Natural killer cell (primary cell): ENCODE measurements around the gene HOXC6. TPM values are rescaled to one million over a fixed set of nuclear protein-coding genes. Genes with fewer than 3 reads are reported as not detected.

Experiments
- ATAC-seq, 3 donors: fragments of 150-1000 bp in 2 of 3; fragments of 200-7000 bp in 1 of 3; cut with Tn5 transposase; 1 replicate in 1 of 3; 2 replicates in 2 of 3; pipeline ENCODE4 v1.10.0; 2021; ENCODE audit warnings: mild to moderate bottlenecking in 2 of 3, moderate library complexity in 2 of 3
- DNase-seq, 2 donors: peaks; one replicate each; pipeline versions ENCODE4 v3.0.0 to v3.0.0-alpha.2; 2013 to 2021; ENCODE audit warnings: mixed read lengths in 1 of 2
- H3K27ac ChIP-seq: one replicate; pipeline ENCODE4 v1.5.1; 2013; ENCODE audit warnings: mild to moderate bottlenecking, low read length
- H3K27me3 ChIP-seq: one replicate; pipeline ENCODE4 v1.6.1; 2013; ENCODE audit warnings: low read length; ENCODE audit not compliant: control insufficient read depth, insufficient read depth
- H3K36me3 ChIP-seq: one replicate; pipeline ENCODE4 v1.6.1; 2013; ENCODE audit warnings: low read length; ENCODE audit not compliant: control insufficient read depth, insufficient read depth
- H3K4me1 ChIP-seq: one replicate; pipeline ENCODE4 v1.6.1; 2013; ENCODE audit warnings: low read length; ENCODE audit not compliant: control insufficient read depth, insufficient read depth
- H3K4me3 ChIP-seq: one replicate; pipeline ENCODE4 v1.5.1; 2013; ENCODE audit warnings: low read length
- H3K9me3 ChIP-seq: one replicate; pipeline ENCODE4 v1.6.1; 2013; ENCODE audit warnings: low read length; ENCODE audit not compliant: control insufficient read depth, insufficient read depth
- H3K27ac Mint-ChIP-seq, 2 donors: one replicate each; pipeline ENCODE4 v1.8.0; 2022; ENCODE audit warnings: mild to moderate bottlenecking in 2 of 2, mixed read lengths in 2 of 2, moderate library complexity in 1 of 2
- H3K27me3 Mint-ChIP-seq, 2 donors: one replicate each; pipeline ENCODE4 v1.8.0; 2022; ENCODE audit warnings: low read depth in 2 of 2, mixed read lengths in 2 of 2
- H3K36me3 Mint-ChIP-seq: one replicate; pipeline ENCODE4 v1.8.0; 2022; ENCODE audit warnings: mixed read lengths
- H3K4me1 Mint-ChIP-seq, 2 donors: one replicate each; pipeline ENCODE4 v1.8.0; 2022; ENCODE audit warnings: mixed read lengths in 2 of 2
- H3K4me3 Mint-ChIP-seq: one replicate; pipeline ENCODE4 v1.8.0; 2022; ENCODE audit warnings: mild to moderate bottlenecking, moderate library complexity, mixed read lengths
- H3K9me3 Mint-ChIP-seq, 2 donors: one replicate each; pipeline ENCODE4 v1.8.0; 2022; ENCODE audit warnings: mixed read lengths in 2 of 2
- CTCF ChIP-seq: fragments of 200-600 bp; IDR thresholded peaks from one replicate; pipeline ENCODE4 v1.8.0; 2022; ENCODE audit warnings: antibody characterized with exemption
- WGBS: methylation state at CpG from one replicate; pipeline ENCODE4 v1.1.7; 2013; ENCODE audit warnings: missing lambda C conversion rate; ENCODE audit not compliant: insufficient coverage; 5-methylcytosine and 5-hydroxymethylcytosine counted together
- intact Hi-C: fragments of 100-400 bp; cut with micrococcal nuclease; formaldehyde crosslinking; loops from one replicate; pipeline ENCODE4 v1.14.2; 2022
- total RNA-seq, 4 donors: library from RNA; stranded (reverse); fragments of 120-200 nt in 1 of 4; gene quantifications; one replicate each; pipeline versions ENCODE4 v1.2.3 to v1.2.4, GENCODE V29; 2013 to 2022

The HOXC6 gene
- total RNA-seq, 3 donors from 2014 or later (not counting 1 experiment from before 2014, with no cell fraction given), result not detected

- no peaks in the 10 kb centered on the region for H3K36me3 ChIP-seq
- Mint-ChIP-seq H3K27me3 (peaks cover 88 to 89% of the 10 kb centered on the region in 2 donors), H3K36me3 (peaks cover 5% of the 10 kb centered on the region), H3K27ac (peak overlapping the region; percentile 63 to 72), H3K4me1 (peaks cover 30 to 48% of the 10 kb centered on the region in 2 donors), H3K9me3 (no peaks in the 10 kb centered on the region), H3K4me3 (peak overlapping the region; percentile 67)
- H3K9me3 ChIP-seq, result peaks cover 5% of the 10 kb centered on the region
- WGBS, result 8% methylated on average over 21 of the region's 21 CpGs
- intact Hi-C loops, result loop anchor here (10.0 kb wide), 1 partner anchor 191 kb away; no protein-coding TSS in a partner anchor
- no peak for TF ChIP-seq CTCF
- ATAC-seq (no peak), DNase-seq (no peak)
- H3K27ac ChIP-seq, result no peak overlapping the region
- peaks cover 30% of the 10 kb centered on the region for H3K4me1 ChIP-seq
- H3K4me3 ChIP-seq, result no peak overlapping the region
- H3K27me3 ChIP-seq, result peaks cover 89% of the 10 kb centered on the region
Observed at GRCh38 chr12:53985692-53985993, 42.6 kb upstream of the HOXC6 start.

DNA sequence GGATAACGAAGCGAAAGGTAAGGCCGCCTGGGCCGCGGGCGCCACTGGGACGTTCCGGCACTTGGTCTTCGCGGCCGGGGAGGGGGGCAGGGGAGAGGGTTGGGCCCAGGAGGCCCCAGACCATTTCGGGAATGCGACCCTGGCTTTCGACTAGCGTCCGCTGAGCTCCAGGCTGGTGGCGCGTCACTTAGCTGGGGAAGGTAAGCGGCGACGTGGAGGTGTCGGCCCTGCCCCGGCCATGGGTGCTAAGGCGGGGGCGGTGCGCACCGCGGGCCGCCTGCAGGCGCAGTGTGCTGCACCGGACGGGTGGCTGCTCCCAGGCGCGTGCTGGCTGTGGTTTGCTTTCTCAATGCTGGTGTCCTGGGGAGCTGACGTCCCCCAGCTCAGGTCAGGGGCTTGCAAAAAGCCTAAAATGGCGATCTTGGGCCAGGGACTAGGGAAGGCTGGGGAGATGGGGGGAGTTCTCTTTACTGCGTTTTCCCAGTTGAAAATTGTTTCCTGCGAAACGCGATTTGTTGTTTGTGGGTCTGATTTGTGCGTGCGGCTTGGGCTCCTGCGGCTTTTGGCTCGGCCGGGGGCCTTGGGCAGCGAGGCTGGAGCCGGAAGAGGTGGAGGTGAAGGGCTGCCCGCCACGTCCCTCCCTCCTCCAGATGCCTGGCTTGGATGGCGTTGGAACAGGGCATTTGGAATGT lies 42.1 kb upstream of the HOXC6 start:
- H3K9me3 Mint-ChIP-seq, result no peaks in the 10 kb centered on the region
- peaks cover 88 to 90% of the 10 kb centered on the region in 2 donors for H3K27me3 Mint-ChIP-seq
- H3K36me3 ChIP-seq, result no peaks in the 10 kb centered on the region
- no peak overlapping the region for H3K4me3 ChIP-seq
- H3K27ac ChIP-seq, result no peak overlapping the region
- H3K36me3 Mint-ChIP-seq, result peaks cover 5% of the 10 kb centered on the region
- H3K27me3 ChIP-seq, result peaks cover 90% of the 10 kb centered on the region
- ATAC-seq (peak; percentile 52 to 71 (median 66)), DNase-seq (peak in 1 of 2 donors; percentile 58)
- no peak for TF ChIP-seq CTCF
- H3K4me3 Mint-ChIP-seq, result peak overlapping the region; percentile 67
- peaks cover 30% of the 10 kb centered on the region for H3K4me1 ChIP-seq
- WGBS, result 3% methylated on average over 47 of the region's 50 CpGs
- peaks cover 30 to 49% of the 10 kb centered on the region in 2 donors for H3K4me1 Mint-ChIP-seq
- peaks cover 5% of the 10 kb centered on the region for H3K9me3 ChIP-seq
- intact Hi-C loops, result loop anchor here (10.0 kb wide), 1 partner anchor 191 kb away; no protein-coding TSS in a partner anchor
- H3K27ac Mint-ChIP-seq, result peak overlapping the region; percentile 63 to 72

DNA sequence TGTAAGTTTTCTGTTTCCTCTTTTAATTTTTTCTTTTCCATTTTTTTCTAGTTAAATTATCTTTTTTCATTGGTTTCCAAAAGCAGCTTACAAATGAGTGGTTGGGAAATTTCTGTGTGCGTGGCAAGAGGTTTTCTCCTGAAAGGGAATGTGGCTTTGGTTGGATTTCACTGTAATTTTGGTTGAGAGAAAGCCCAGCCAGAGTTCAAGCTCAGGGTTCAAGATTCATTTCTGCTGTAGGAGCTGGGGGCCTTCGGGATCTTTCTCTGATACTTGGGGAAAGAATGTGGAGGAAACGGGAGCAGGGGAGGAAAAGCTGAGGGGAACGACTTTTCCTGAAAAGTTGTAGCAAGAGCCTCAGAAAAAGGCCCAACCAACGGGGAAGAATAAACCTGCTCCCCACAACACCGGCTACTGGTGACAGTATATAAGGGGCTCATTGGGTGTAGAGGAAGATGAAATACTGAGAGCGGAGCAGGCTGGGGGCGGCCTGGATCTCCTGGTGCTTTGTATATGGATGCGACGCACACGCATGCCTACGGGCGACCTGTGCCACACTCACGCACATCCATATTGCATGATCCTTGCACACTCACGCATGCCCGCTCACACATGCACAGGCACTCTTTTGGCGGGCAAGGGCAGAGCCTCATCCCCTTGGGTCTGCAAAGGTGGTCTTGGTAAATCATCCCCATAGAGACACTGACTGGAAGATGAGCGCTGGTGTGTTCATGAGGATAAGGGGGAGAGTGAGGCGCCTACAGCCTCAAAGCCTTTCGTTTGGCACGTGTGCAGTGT lies 41.4 kb upstream of the HOXC6 start:
- peaks cover 5% of the 10 kb centered on the region for H3K36me3 Mint-ChIP-seq
- TF ChIP-seq CTCF, result no peak
- Histone ChIP-seq H3K9me3 (peaks cover 5% of the 10 kb centered on the region), H3K36me3 (no peaks in the 10 kb centered on the region), H3K4me1 (peaks cover 30% of the 10 kb centered on the region), H3K4me3 (no peak overlapping the region), H3K27me3 (peaks cover 92% of the 10 kb centered on the region), H3K27ac (no peak overlapping the region)
- intact Hi-C loops, result loop anchor here (10.0 kb wide), 1 partner anchor 192 kb away; no protein-coding TSS in a partner anchor
- ATAC-seq, result no peak
- peaks cover 85 to 90% of the 10 kb centered on the region in 2 donors for H3K27me3 Mint-ChIP-seq
- H3K4me3 Mint-ChIP-seq, result peak overlapping the region; percentile 59
- H3K9me3 Mint-ChIP-seq, result no peaks in the 10 kb centered on the region
- no peak overlapping the region for H3K27ac Mint-ChIP-seq
- DNase-seq, result no peak
- peaks cover 30 to 49% of the 10 kb centered on the region in 2 donors for H3K4me1 Mint-ChIP-seq
- 36% methylated on average over 17 of the region's 21 CpGs for WGBS
